ENCODE measurements around the gene SIRT6. TPM values are rescaled to one million over a fixed set of nuclear protein-coding genes. Genes with fewer than 3 reads are reported as not detected.

SIRT6 gene
- total and polyA plus RNA-seq, 4 donors: 13.5 to 26.1 (median 21.5) TPM

DNA sequence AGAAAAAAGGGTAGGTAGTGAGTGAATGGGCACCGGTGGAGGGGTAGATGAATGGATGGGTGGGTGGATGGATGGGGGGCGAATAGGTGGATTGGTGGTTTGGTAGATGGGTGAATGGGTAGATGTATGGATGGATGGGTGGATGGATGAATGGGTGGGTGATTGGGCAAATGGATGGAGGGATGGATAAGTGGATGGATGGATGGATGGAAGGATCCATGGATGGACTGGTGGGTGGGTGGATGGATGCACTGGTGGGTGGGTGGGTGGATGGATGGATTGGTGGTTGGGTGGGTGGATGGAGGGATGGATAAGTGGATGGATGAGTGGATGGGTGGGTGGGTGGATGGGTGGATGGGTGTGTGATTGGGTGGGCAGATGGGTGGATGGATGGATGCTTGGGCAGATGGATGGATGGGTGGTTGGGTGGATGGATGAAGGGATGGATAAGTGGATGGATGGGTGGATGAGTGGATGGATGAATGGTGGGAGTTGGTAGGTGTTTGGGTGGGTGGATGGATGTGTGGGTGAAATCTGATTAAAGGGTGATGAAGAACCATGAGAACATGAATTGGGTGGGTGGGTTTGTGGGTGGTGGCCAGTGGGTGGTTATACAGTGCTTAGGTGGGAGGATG lies 2.5 kb upstream of the SIRT6 start:
- ATAC-seq (ENCODE audit: low FRiP score) (no peak), DNase-seq (no peak)
- no peaks in the 10 kb centered on the region for H3K36me3 ChIP-seq (ENCODE audit: control insufficient read depth in 1 of 2, insufficient read depth in 2 of 2, low read length in 1 of 2)
- H3K9me3 ChIP-seq (ENCODE audit: control insufficient read depth, low read length): no peaks in the 10 kb centered on the region
- H3K4me3 ChIP-seq (ENCODE audit: low read length in 2 of 2): no peak overlapping the region
- intact Hi-C loops (cut with DNase I): loop anchor here in 1 of 2 donors (5.0 kb wide), 1 partner anchor 198 kb away; the partner anchor contains the start of gene EEF2
- no peak overlapping the region for H3K27ac ChIP-seq (ENCODE audit: low read depth in 1 of 2, low read length in 2 of 2)
- H3K4me1 ChIP-seq (ENCODE audit: control insufficient read depth in 1 of 2, insufficient read depth in 2 of 2, low read length in 2 of 2): no peaks in the 10 kb centered on the region
- WGBS, 2 donors: 92 to 94% methylated on average over 2 of the region's 2 CpGs
- peaks cover 0 to 1% of the 10 kb centered on the region in 2 donors for H3K27me3 ChIP-seq (ENCODE audit: control insufficient read depth in 1 of 2, insufficient read depth in 2 of 2, low read length in 1 of 2)

DNA sequence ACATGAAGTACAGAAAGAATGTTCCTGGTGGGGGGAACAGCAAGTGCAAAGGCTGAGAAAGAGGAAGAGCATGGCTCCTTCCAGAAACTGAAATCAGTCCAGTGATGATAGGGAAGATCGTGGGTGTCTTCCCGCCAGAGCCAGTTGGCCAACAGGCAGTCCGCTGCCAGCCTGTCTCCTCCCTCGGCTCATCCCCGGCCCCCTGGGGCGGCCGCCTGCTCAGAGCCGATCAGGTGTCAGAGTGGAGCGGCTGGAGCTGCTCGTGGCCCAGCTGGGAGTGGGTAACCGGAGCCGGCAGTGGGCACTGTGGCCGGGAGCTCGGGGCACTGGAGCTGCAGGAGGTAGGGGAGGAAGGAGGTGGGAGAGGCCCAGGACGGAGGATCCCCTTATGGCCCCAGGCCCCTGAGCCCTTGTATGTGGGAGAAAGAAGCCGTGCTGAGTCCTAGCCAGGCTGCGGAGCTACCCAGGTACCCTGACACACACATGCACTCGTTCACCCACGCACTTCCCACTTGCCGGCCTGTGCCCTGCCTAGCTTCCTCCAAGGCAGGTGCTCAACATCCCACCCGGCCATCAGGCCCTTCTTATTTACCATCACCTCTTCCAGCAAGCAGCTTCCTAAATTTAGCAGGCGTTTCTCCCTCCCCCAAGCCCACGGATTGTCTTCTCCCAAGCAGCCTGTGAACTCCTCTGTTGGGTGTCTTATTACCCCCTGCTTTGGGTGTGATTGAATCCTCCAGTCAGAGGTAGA lies 1.8 kb upstream of the SIRT6 start:
- no peak overlapping the region for H3K27ac ChIP-seq (ENCODE audit: low read depth in 1 of 2, low read length in 2 of 2)
- H3K36me3 ChIP-seq (ENCODE audit: control insufficient read depth in 1 of 2, insufficient read depth in 2 of 2, low read length in 1 of 2): no peaks in the 10 kb centered on the region
- 35 to 36% methylated on average over 20 to 23 of the region's 23 CpGs for WGBS, 2 donors
- intact Hi-C loops (cut with DNase I): loop anchor here in 1 of 2 donors (5.0 kb wide), 1 partner anchor 197 kb away; the partner anchor contains the start of gene EEF2
- no peaks in the 10 kb centered on the region for H3K4me1 ChIP-seq (ENCODE audit: control insufficient read depth in 1 of 2, insufficient read depth in 2 of 2, low read length in 2 of 2)
- peaks cover 0 to 1% of the 10 kb centered on the region in 2 donors for H3K27me3 ChIP-seq (ENCODE audit: control insufficient read depth in 1 of 2, insufficient read depth in 2 of 2, low read length in 1 of 2)
- no peaks in the 10 kb centered on the region for H3K9me3 ChIP-seq (ENCODE audit: control insufficient read depth, low read length)
- DNase-seq (no peak), ATAC-seq (ENCODE audit: low FRiP score) (no peak)
- H3K4me3 ChIP-seq (ENCODE audit: low read length in 2 of 2): no peak overlapping the region

DNA sequence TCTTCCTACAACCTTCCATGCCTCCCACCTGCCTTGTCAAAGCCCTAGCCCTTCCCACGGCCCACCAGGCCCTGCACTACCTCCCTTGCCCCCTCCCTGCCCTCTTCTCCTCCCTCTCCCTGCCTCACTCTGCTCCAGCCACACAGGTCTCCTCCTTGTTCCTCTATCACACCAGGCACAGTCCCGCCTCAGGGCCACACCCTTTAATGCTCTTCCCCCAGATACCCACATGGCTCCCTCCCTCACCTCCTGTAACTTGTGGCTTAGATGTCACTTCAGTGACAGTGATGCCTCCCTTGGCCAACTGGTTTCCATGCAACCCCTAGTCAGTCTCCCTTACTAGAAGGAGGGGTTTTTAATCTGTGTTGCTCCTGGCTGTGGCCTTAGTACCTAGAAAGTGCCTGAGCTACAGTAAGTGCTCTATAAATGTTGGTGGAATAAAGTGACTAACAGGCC lies 1.3 kb downstream of the SIRT6 start:
- no peak for ATAC-seq (ENCODE audit: low FRiP score)

DNA sequence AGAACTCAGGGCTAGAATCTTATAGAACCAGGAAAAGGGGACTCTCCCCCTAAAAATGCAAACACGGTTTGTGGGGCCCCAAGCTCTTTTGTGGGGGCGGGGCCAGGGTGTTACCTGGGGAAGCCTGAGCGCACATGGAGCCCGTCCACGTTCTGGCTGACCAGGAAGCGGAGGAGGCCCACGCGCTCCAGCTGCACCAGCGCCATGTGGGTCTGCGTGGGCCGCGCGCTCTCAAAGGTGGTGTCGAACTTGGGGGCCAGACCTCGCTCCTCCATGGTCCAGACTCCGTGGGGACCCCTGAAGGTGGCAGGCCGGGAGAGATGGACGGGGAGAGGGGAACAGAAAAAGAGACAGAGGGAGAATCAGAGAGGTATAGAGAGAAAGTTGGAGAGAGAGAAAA lies 3.4 kb downstream of the SIRT6 start:
- H3K9me3 ChIP-seq (ENCODE audit: control insufficient read depth, low read length): no peaks in the 10 kb centered on the region
- WGBS, 2 donors: 92 to 94% methylated on average over 18 of the region's 18 CpGs
- no peaks in the 10 kb centered on the region for H3K4me1 ChIP-seq (ENCODE audit: control insufficient read depth in 1 of 2, insufficient read depth in 2 of 2, low read length in 2 of 2)
- no peak overlapping the region for H3K4me3 ChIP-seq (ENCODE audit: low read length in 2 of 2)
- no peak for DNase-seq
- ATAC-seq (ENCODE audit: low FRiP score): no peak
- no peak overlapping the region for H3K27ac ChIP-seq (ENCODE audit: low read depth in 1 of 2, low read length in 2 of 2)
- intact Hi-C loops (cut with DNase I): no loop called here
- H3K36me3 ChIP-seq (ENCODE audit: control insufficient read depth in 1 of 2, insufficient read depth in 2 of 2, low read length in 1 of 2): no peaks in the 10 kb centered on the region
- no peaks in the 10 kb centered on the region for H3K27me3 ChIP-seq (ENCODE audit: control insufficient read depth in 1 of 2, insufficient read depth in 2 of 2, low read length in 1 of 2)

More for the DNA sequence above, 1.3 kb downstream of the SIRT6 start:
- no peaks in the 10 kb centered on the region for H3K27me3 ChIP-seq (ENCODE audit: control insufficient read depth in 1 of 2, insufficient read depth in 2 of 2, low read length in 1 of 2)
- intact Hi-C loops (cut with DNase I): loop anchor here in 1 of 2 donors (5.0 kb wide), 1 partner anchor 194 kb away; the partner anchor contains the start of gene EEF2
- no peak for DNase-seq
- H3K36me3 ChIP-seq (ENCODE audit: control insufficient read depth in 1 of 2, insufficient read depth in 2 of 2, low read length in 1 of 2): no peaks in the 10 kb centered on the region
- H3K27ac ChIP-seq (ENCODE audit: low read depth in 1 of 2, low read length in 2 of 2): no peak overlapping the region
- no peak overlapping the region for H3K4me3 ChIP-seq (ENCODE audit: low read length in 2 of 2)
- no peaks in the 10 kb centered on the region for H3K4me1 ChIP-seq (ENCODE audit: control insufficient read depth in 1 of 2, insufficient read depth in 2 of 2, low read length in 2 of 2)
- 77 to 79% methylated on average over 2 of the region's 2 CpGs for WGBS, 2 donors
- H3K9me3 ChIP-seq (ENCODE audit: control insufficient read depth, low read length): no peaks in the 10 kb centered on the region

DNA sequence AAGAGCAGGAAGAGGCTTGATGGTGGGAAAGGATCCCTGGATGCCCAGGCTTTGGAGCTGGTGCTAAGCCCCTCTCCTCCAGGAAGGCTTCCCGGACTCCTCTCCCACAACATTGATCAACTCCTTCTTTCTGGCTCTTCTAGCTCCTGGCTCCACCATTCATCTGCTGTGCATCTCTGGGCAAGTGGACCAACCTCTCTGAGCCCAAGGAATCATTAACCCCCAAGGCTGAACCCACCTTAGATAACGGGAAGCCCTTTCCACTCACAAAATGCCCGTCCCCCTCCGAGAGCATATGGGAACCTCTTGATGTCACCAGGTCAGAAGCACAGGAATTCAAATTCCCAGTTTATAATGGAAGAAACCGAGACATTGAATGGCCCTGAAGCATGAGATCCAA lies 5.2 kb downstream of the SIRT6 start:
- Histone ChIP-seq H3K27ac (ENCODE audit: low read depth in 1 of 2, low read length in 2 of 2) (no peak overlapping the region), H3K27me3 (ENCODE audit: control insufficient read depth in 1 of 2, insufficient read depth in 2 of 2, low read length in 1 of 2) (no peaks in the 10 kb centered on the region), H3K36me3 (ENCODE audit: control insufficient read depth in 1 of 2, insufficient read depth in 2 of 2, low read length in 1 of 2) (no peaks in the 10 kb centered on the region), H3K4me1 (ENCODE audit: control insufficient read depth in 1 of 2, insufficient read depth in 2 of 2, low read length in 2 of 2) (no peaks in the 10 kb centered on the region), H3K9me3 (ENCODE audit: control insufficient read depth, low read length) (no peaks in the 10 kb centered on the region), H3K4me3 (ENCODE audit: low read length in 2 of 2) (no peak overlapping the region)
- ATAC-seq (ENCODE audit: low FRiP score) (no peak), DNase-seq (no peak)
- intact Hi-C loops (cut with DNase I): no loop called here
- 92 to 95% methylated on average over 5 of the region's 5 CpGs for WGBS, 2 donors

DNA sequence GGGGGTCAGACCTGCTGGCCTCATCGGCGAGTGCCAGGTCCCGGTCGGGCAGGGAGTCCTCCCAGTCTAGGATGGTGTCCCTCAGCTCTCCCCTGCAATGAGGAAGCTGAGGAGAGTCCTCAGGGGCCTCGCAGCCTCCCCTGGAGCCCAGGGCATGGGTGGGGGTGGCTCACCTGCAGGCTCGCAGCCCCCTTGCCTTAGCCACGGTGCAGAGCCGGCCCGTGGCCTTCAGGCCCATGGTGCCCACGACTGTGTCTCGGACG lies 6.8 kb downstream of the SIRT6 start:
- Histone ChIP-seq H3K27ac (ENCODE audit: low read depth in 1 of 2, low read length in 2 of 2) (no peak overlapping the region), H3K4me3 (ENCODE audit: low read length in 2 of 2) (no peak overlapping the region), H3K36me3 (ENCODE audit: control insufficient read depth in 1 of 2, insufficient read depth in 2 of 2, low read length in 1 of 2) (no peaks in the 10 kb centered on the region), H3K4me1 (ENCODE audit: control insufficient read depth in 1 of 2, insufficient read depth in 2 of 2, low read length in 2 of 2) (no peaks in the 10 kb centered on the region), H3K27me3 (ENCODE audit: control insufficient read depth in 1 of 2, insufficient read depth in 2 of 2, low read length in 1 of 2) (no peaks in the 10 kb centered on the region), H3K9me3 (ENCODE audit: control insufficient read depth, low read length) (no peaks in the 10 kb centered on the region)
- 91% methylated on average over 11 to 12 of the region's 12 CpGs for WGBS, 2 donors
- ATAC-seq (ENCODE audit: low FRiP score) (no peak), DNase-seq (no peak)
- intact Hi-C loops (cut with DNase I): no loop called here

DNA sequence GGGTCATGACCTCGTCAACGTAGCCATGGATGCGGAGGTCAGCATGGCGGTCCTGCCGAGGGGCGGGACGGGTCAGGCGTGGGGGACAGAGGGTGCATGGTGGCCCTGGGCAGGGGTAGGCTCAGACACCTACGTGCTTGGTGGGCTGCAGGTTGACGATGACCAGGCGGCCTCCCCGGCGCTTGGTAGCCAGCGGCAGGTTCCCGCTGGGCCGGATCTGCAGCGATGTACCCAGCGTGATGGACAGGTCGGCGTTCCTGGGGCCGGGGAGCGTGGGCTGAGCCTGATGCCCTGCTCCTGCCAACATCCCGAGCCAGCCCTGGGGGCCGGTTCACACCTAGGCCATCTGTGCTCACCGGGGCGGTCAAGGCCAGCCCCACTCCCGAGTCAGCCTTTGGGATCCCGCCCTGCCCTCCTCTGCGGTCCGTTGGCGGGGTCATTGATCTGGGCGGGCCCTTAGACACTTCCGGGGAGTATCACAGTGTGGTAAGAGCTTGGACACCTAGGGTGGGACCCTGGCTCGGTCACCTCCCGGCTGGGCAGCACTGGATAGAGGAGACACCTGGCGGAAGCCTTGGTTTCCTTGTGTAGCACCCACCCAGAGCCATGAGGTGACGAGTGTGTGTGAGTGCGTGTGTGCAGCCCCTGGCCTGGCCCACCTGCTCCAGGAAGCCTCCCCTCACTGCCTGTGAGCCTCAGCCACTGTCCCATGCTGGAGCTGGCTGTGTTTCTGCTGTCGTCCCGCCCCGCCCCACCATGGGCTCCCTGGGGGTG lies 7.3 kb downstream of the SIRT6 start:
- ATAC-seq (ENCODE audit: low FRiP score) (no peak), DNase-seq (no peak)
- H3K4me3 ChIP-seq (ENCODE audit: low read length in 2 of 2): no peak overlapping the region
- H3K4me1 ChIP-seq (ENCODE audit: control insufficient read depth in 1 of 2, insufficient read depth in 2 of 2, low read length in 2 of 2): no peaks in the 10 kb centered on the region
- intact Hi-C loops (cut with DNase I): no loop called here
- no peak overlapping the region for H3K27ac ChIP-seq (ENCODE audit: low read depth in 1 of 2, low read length in 2 of 2)
- no peaks in the 10 kb centered on the region for H3K9me3 ChIP-seq (ENCODE audit: control insufficient read depth, low read length)
- no peaks in the 10 kb centered on the region for H3K27me3 ChIP-seq (ENCODE audit: control insufficient read depth in 1 of 2, insufficient read depth in 2 of 2, low read length in 1 of 2)
- 87 to 91% methylated on average over 33 to 41 of the region's 41 CpGs for WGBS, 2 donors
- H3K36me3 ChIP-seq (ENCODE audit: control insufficient read depth in 1 of 2, insufficient read depth in 2 of 2, low read length in 1 of 2): no peaks in the 10 kb centered on the region

DNA sequence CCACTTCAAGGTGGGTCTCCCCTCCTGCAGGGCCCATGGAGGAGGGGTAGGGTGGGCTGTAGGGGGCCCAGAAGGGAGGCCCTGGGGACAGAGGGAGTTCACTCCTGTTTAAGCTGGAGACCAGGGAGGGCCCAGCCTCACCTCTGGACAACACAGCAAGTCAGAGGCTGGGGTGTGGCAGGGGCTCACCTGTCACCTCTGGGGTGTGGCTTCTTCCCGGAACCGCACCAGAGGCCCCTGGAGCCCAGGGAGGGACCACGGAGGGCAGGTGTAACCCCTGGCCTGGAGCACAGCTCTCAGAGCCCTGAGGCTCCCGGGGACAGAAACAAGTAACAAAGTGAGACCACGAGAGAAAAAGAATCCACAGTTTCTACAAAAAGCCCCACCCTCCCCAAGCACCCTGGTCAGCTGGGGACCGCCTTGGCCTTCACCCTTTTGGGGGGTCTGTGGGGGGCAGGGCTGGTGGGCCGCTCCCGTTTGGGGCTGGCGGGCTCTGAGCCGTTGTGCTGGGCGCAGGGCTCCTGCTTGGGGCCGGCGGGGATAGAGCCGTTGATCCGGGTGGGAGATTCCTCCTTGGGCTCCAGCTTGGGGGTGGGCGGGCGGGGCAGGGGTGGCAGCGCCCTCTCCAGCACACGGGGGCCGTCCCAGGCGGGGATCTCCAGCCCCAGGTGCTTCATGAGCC lies 8.0 kb downstream of the SIRT6 start:
- intact Hi-C loops (cut with DNase I): no loop called here
- no peaks in the 10 kb centered on the region for H3K4me1 ChIP-seq (ENCODE audit: control insufficient read depth in 1 of 2, insufficient read depth in 2 of 2, low read length in 2 of 2)
- no peak for DNase-seq
- H3K9me3 ChIP-seq (ENCODE audit: control insufficient read depth, low read length): no peaks in the 10 kb centered on the region
- H3K27ac ChIP-seq (ENCODE audit: low read depth in 1 of 2, low read length in 2 of 2): no peak overlapping the region
- H3K36me3 ChIP-seq (ENCODE audit: control insufficient read depth in 1 of 2, insufficient read depth in 2 of 2, low read length in 1 of 2): no peaks in the 10 kb centered on the region
- no peak for ATAC-seq (ENCODE audit: low FRiP score)
- 84 to 86% methylated on average over 16 to 21 of the region's 21 CpGs for WGBS, 2 donors
- no peaks in the 10 kb centered on the region for H3K27me3 ChIP-seq (ENCODE audit: control insufficient read depth in 1 of 2, insufficient read depth in 2 of 2, low read length in 1 of 2)
- H3K4me3 ChIP-seq (ENCODE audit: low read length in 2 of 2): no peak overlapping the region
